Ovary (tissue), 9 donors: ENCODE measurements around the gene CNKSR3. TPM values are rescaled to one million over a fixed set of nuclear protein-coding genes. Genes with fewer than 3 reads are reported as not detected.
A peak's percentile ranks its signal among the peaks of the same experiment; 100 is the strongest.

Experiments
- DNase-seq, 5 donors: peaks; one replicate each; pipeline ENCODE4 v3.0.0-alpha.2; 2019 to 2020
- H3K27ac ChIP-seq, 2 donors: fragments of 200-600 bp; one replicate each; pipeline versions ENCODE4 v1.5.1 to v1.8.0; 2019 to 2022
- H3K27me3 ChIP-seq: fragments of 200-600 bp; one replicate; pipeline ENCODE4 v1.8.0; 2022
- H3K36me3 ChIP-seq: fragments of 200-600 bp; sonication (generic); one replicate; pipeline ENCODE4 v1.5.1; 2019
- H3K4me1 ChIP-seq: one replicate; pipeline ENCODE4 v1.8.1; 2013; ENCODE audit warnings: mild to moderate bottlenecking, moderate library complexity; ENCODE audit not compliant: insufficient read depth
- H3K4me3 ChIP-seq: fragments of 200-600 bp; sonication (generic); one replicate; pipeline ENCODE4 v1.5.1; 2017
- H3K9me3 ChIP-seq, 2 donors: fragments of 200-600 bp in 1 of 2; sonication (generic) in 1 of 2; one replicate each; pipeline versions ENCODE4 v1.5.1 to v1.8.1; 2013 to 2019; ENCODE audit warnings: mild to moderate bottlenecking in 1 of 2, moderate library complexity in 1 of 2
- EP300 ChIP-seq: sonication (generic); formaldehyde crosslinking; IDR thresholded peaks from one replicate; pipeline ENCODE4 v1.6.1; 2017; ENCODE audit warnings: antibody characterized with exemption
- POLR2A ChIP-seq: fragments of 450-650 bp; IDR thresholded peaks from one replicate; pipeline ENCODE4 v1.6.1; 2017; ENCODE audit warnings: antibody characterized with exemption, mild to moderate bottlenecking, moderate library complexity
- WGBS, 3 donors: extraction: QIAGEN DNeasy Blood & Tissue Kit in 1 of 3; methylation state at CpG; one replicate each; pipeline versions ENCODE4 v1.1.5 to v1.1.7; 2013 to 2017; 5-methylcytosine and 5-hydroxymethylcytosine counted together
- intact Hi-C, 4 donors: fragments of 100-400 bp; cut with DNase I; formaldehyde crosslinking; loops; one replicate each; pipeline versions ENCODE4 v1.11.0 to v1.15.1; 2022 to 2023
- polyA plus RNA-seq, 2 donors: library from polyadenylated mRNA; stranded (reverse); fragments of 200-250 nt in 1 of 2; fragments of 350-450 nt in 1 of 2; fragmentation: Illumina TruSeq in 1 of 2; extraction: RNeasy Lipid Tissue Mini Kit (QIAGEN cat#74804) in 1 of 2; gene quantifications; one replicate each; pipeline ENCODE4 v1.2.3, GENCODE V29; 2013 to 2014
- total RNA-seq, 7 donors: library from RNA; depleted of rRNA in 2 of 7; stranded (reverse); fragments of >200 nt in 2 of 7; fragmentation: NEBNext Ultra II Directional in 3 of 7; extraction: Animal tissue kit (Norgen Biotek cat#: 25700) in 3 of 7; gene quantifications; one replicate each; pipeline versions ENCODE4 v1.1.0 to v1.2.4, GENCODE V29; 2016 to 2023
- TF ChIP-seq, protein P1 (sequence below), 3 donors: fragments of 450-650 bp in 2 of 3; fragments of 200-600 bp in 1 of 3; IDR thresholded peaks; one replicate each; pipeline versions ENCODE4 v1.5.1 to v1.8.0; 2016 to 2022; ENCODE audit warnings: antibody characterized with exemption in 3 of 3, mild to moderate bottlenecking in 1 of 3
- donor health status: DM: no; HTN: no; CAD: no; lungs with moderate emphysema.
- donor health status: DM: no; HTN: no; CAD: no.
- donor health status: Bipolar disorder and iron deficiency.
- donor health status: DM: yes; HTN: yes; CAD: no.
- donor health status: DM: no; HTN: no; CAD: no.
- donor health status: DM: yes; HTN: yes; CAD: no.

Gene CNKSR3
- total and polyA plus RNA-seq, 9 donors: 8.6 to 16.7 (median 13.4) TPM

GRCh38 chr6:154377726-154378125 is 132.8 kb downstream of the CNKSR3 start:
- intact Hi-C loops: no loop called here
- no peaks in the 10 kb centered on the region for H3K27me3 ChIP-seq
- no peak overlapping the region for H3K27ac ChIP-seq
- no peaks in the 10 kb centered on the region for H3K4me1 ChIP-seq
- no peaks in the 10 kb centered on the region for H3K36me3 ChIP-seq
- H3K4me3 ChIP-seq: no peak overlapping the region
- 91 to 95% (median 94%) methylated on average over 4 of the region's 4 CpGs for WGBS, 3 donors
- H3K9me3 ChIP-seq: no peaks in the 10 kb centered on the region
- DNase-seq: no peak
- TF ChIP-seq, protein P1, sequence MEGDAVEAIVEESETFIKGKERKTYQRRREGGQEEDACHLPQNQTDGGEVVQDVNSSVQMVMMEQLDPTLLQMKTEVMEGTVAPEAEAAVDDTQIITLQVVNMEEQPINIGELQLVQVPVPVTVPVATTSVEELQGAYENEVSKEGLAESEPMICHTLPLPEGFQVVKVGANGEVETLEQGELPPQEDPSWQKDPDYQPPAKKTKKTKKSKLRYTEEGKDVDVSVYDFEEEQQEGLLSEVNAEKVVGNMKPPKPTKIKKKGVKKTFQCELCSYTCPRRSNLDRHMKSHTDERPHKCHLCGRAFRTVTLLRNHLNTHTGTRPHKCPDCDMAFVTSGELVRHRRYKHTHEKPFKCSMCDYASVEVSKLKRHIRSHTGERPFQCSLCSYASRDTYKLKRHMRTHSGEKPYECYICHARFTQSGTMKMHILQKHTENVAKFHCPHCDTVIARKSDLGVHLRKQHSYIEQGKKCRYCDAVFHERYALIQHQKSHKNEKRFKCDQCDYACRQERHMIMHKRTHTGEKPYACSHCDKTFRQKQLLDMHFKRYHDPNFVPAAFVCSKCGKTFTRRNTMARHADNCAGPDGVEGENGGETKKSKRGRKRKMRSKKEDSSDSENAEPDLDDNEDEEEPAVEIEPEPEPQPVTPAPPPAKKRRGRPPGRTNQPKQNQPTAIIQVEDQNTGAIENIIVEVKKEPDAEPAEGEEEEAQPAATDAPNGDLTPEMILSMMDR (IDR thresholded peaks at IDR 0.05): no peak
- TF ChIP-seq POLR2A (no peak), EP300 (no peak)

GRCh38 chr6:154373971-154374370 is 136.5 kb downstream of the CNKSR3 start:
- no peak for TF ChIP-seq POLR2A
- TF ChIP-seq, protein P1 (IDR thresholded peaks at IDR 0.05): no peak
- H3K27me3 ChIP-seq: no peaks in the 10 kb centered on the region
- no peaks in the 10 kb centered on the region for H3K36me3 ChIP-seq
- intact Hi-C loops: no loop called here
- WGBS, 3 donors: 87 to 90% (median 89%) methylated on average over 2 of the region's 2 CpGs
- H3K9me3 ChIP-seq: no peaks in the 10 kb centered on the region
- no peak overlapping the region for H3K27ac ChIP-seq
- no peaks in the 10 kb centered on the region for H3K4me1 ChIP-seq
- H3K4me3 ChIP-seq: no peak overlapping the region
- DNase-seq: no peak

DNA sequence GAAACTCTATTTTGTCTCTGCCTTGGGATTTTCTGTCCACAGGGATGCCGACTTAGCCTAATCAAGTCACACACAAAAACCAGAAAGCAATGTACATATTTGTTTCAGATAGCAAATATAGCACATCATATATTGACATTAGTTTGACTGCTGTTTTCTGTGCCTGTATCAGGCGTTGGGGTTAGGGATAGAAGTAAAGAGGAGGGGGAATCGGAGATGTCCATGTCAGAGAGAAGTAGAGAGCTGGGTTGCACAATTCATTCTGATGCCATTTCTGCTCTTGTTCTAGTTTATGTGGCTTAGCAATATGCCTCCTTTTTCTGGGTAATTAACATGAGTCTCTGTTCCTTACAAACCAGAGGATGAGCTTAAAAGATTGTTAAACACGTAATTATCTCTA is 139.2 kb downstream of the CNKSR3 start:
- 73 to 96% (median 93%) methylated on average over 4 of the region's 4 CpGs for WGBS, 3 donors
- intact Hi-C loops: no loop called here
- H3K27ac ChIP-seq: no peak overlapping the region
- H3K27me3 ChIP-seq: no peaks in the 10 kb centered on the region
- no peak overlapping the region for H3K4me3 ChIP-seq
- no peaks in the 10 kb centered on the region for H3K9me3 ChIP-seq
- DNase-seq: no peak
- H3K36me3 ChIP-seq: no peaks in the 10 kb centered on the region
- no peaks in the 10 kb centered on the region for H3K4me1 ChIP-seq
- TF ChIP-seq, protein P1 (IDR thresholded peaks at IDR 0.05): no peak
- TF ChIP-seq POLR2A (no peak), EP300 (no peak)

DNA sequence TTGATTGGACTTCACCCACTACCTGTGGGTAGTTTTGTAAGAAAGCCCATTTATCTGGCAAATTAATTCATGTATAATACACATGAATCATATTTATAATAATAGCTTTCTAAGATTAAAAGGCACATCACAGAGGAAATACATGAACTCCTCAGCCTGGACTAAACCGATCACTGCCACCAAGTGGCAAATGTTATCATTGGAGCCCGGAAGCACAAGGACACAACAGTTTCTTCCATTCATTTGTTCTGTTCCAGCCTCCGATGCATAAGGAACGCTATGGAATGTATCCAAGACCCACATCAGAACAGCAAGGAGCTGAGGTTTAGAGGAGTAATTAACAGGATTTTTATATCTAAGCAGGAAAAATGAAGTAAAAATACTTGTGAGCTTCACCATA is 139.9 kb downstream of the CNKSR3 start:
- H3K27ac ChIP-seq: no peak overlapping the region
- intact Hi-C loops: no loop called here
- H3K27me3 ChIP-seq: no peaks in the 10 kb centered on the region
- H3K4me1 ChIP-seq: no peaks in the 10 kb centered on the region
- 4 to 8% (median 7%) methylated on average over 4 of the region's 4 CpGs for WGBS, 3 donors
- no peak for DNase-seq
- no peaks in the 10 kb centered on the region for H3K36me3 ChIP-seq
- TF ChIP-seq EP300 (no peak), POLR2A (no peak)
- TF ChIP-seq, protein P1 (IDR thresholded peaks at IDR 0.05): peak in 1 of 3 donors; percentile 7
- H3K4me3 ChIP-seq: no peak overlapping the region
- no peaks in the 10 kb centered on the region for H3K9me3 ChIP-seq
